Stimulated activated CD4-positive, alpha-beta T cell treated with anti-CD3 and anti-CD28 coated beads, Interleukin-1b, Interleukin-23, amount 100 ng/mL, for 1 hour (primary cell): ENCODE data around the gene MAST4.

Source experiments
- DNase-seq, 2 donors: peaks; one replicate each; pipeline ENCODE4 v3.0.0-alpha.2; 2020; ENCODE audit warnings: low read depth in 2 of 2

MAST4 gene

GRCh38 chr5:66697796-66698564 is 101.8 kb downstream of the MAST4 start:
- DNase-seq = no peak

GRCh38 chr5:66701244-66701643 is 105.1 kb downstream of the MAST4 start:
- no peak for DNase-seq

GRCh38 chr5:66702426-66702825 is 106.2 kb downstream of the MAST4 start:
- DNase-seq = no peak

GRCh38 chr5:66704790-66705425 is 108.7 kb downstream of the MAST4 start:
- no peak for DNase-seq

- DNase-seq = no peak
Observed at GRCh38 chr5:66708368-66708767, 112.2 kb downstream of the MAST4 start.

GRCh38 chr5:66710557-66711088 is 114.4 kb downstream of the MAST4 start:
- no peak for DNase-seq

- DNase-seq = no peak
Observed at GRCh38 chr5:66713998-66714397, 117.8 kb downstream of the MAST4 start.

GRCh38 chr5:66717455-66718373 is 121.5 kb downstream of the MAST4 start:
- no peak for DNase-seq

GRCh38 chr5:66718374-66719002 is 122.3 kb downstream of the MAST4 start:
- DNase-seq = no peak

- DNase-seq = no peak
Observed at GRCh38 chr5:66720780-66721179, 124.6 kb downstream of the MAST4 start.

- DNase-seq = no peak
Observed at GRCh38 chr5:66722686-66723085, 126.5 kb downstream of the MAST4 start.

GRCh38 chr5:66724349-66725139 is 128.4 kb downstream of the MAST4 start:
- no peak for DNase-seq

GRCh38 chr5:66727630-66728029 is 131.4 kb downstream of the MAST4 start:
- DNase-seq = no peak

GRCh38 chr5:66728049-66728448 is 131.9 kb downstream of the MAST4 start:
- no peak for DNase-seq

GRCh38 chr5:66737096-66737495 is 140.9 kb downstream of the MAST4 start:
- DNase-seq = no peak

GRCh38 chr5:66738136-66738535 is 141.9 kb downstream of the MAST4 start:
- no peak for DNase-seq

GRCh38 chr5:66739021-66739420 is 142.8 kb downstream of the MAST4 start:
- no peak for DNase-seq

GRCh38 chr5:66739951-66740350 is 143.8 kb downstream of the MAST4 start:
- DNase-seq = no peak

- no peak for DNase-seq
Observed at GRCh38 chr5:66741394-66741793, 145.2 kb downstream of the MAST4 start.

GRCh38 chr5:66742083-66742895 is 146.1 kb downstream of the MAST4 start:
- no peak for DNase-seq
